AG10803 (cell line): Measurements from ENCODE around the gene TRIM2.

Experiments used
- DNase-seq: peaks from one replicate; pipeline ENCODE4 v3.0.0; 2010; ENCODE audit warnings: low read depth
- H3K4me3 ChIP-seq: 2 replicates; pipeline ENCODE4 v1.5.1; 2011; ENCODE audit warnings: mild to moderate bottlenecking, low read length, control low read depth
- CTCF ChIP-seq: conservative IDR thresholded peaks from 2 replicates; pipeline ENCODE4 v1.5.1; 2011; ENCODE audit warnings: mild to moderate bottlenecking, low read length, control low read depth, inconsistent platforms

Gene TRIM2

GRCh38 chr4:153232768-153233167 lies 28.5 kb downstream of the TRIM2 start:
- H3K4me3 ChIP-seq: no peak overlapping the region
- TF ChIP-seq CTCF: peak; percentile 29; the same call in 1 of the 2 replicates

GRCh38 chr4:153233761-153234371 lies 29.6 kb downstream of the TRIM2 start:
- DNase-seq: peak; percentile 98

More at GRCh38 chr4:153232768-153233167, 28.5 kb downstream of the TRIM2 start:
- DNase-seq: peak; percentile 13

GRCh38 chr4:153234885-153235284 lies 30.6 kb downstream of the TRIM2 start:
- no peak overlapping the region for H3K4me3 ChIP-seq

More at GRCh38 chr4:153233761-153234371, 29.6 kb downstream of the TRIM2 start:
- no peak for TF ChIP-seq CTCF
- H3K4me3 ChIP-seq: no peak overlapping the region

GRCh38 chr4:153238135-153238919 lies 34.1 kb downstream of the TRIM2 start:
- no peak for TF ChIP-seq CTCF
- no peak for DNase-seq
- H3K4me3 ChIP-seq: no peak overlapping the region

More at GRCh38 chr4:153234885-153235284, 30.6 kb downstream of the TRIM2 start:
- TF ChIP-seq CTCF: peak; percentile 14; the same call in 1 of the 2 replicates
- peak; percentile 58 for DNase-seq

- no peak for DNase-seq
- TF ChIP-seq CTCF: no peak
- no peak overlapping the region for H3K4me3 ChIP-seq
These were observed 35.2 kb downstream of the TRIM2 start for GRCh38 chr4:153239409-153239808.

GRCh38 chr4:153241295-153241694 lies 37.1 kb downstream of the TRIM2 start:
- no peak overlapping the region for H3K4me3 ChIP-seq
- no peak for TF ChIP-seq CTCF
- no peak for DNase-seq
